ENCODE data around the gene DEXI. TPM values are rescaled to one million over a fixed set of nuclear protein-coding genes. Genes with fewer than 3 reads are reported as not detected.

The DEXI gene
- total RNA-seq, 2 experiments from 2014 or later, result 31.9 TPM

DNA sequence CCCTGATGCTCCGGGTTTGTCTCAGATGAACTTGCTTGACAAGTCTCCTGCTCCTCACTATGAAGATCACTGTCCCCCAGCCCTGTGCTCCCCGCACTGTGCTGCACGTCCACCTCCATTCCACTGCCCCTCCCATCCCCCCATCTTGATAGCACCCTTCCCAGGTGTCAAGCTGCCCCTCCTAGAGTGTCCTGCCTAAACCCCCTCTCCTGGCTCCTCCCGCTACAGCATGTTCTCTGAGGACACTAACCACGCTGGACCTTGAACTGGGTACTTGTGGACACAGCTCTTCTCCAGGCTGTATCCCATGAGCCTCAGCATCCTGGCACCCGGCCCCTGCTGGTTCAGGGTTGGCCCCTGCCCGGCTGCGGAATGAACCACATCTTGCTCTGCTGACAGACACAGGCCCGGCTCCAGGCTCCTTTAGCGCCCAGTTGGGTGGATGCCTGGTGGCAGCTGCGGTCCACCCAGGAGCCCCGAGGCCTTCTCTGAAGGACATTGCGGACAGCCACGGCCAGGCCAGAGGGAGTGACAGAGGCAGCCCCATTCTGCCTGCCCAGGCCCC, 18.5 kb downstream of the DEXI start:
- POLR2A ChIA-PET, result no interaction called here
- CTCF ChIA-PET, result interaction anchor here (0.6 kb wide), 1 partner anchor 409 kb away, joined by 3 read pairs; no protein-coding TSS in a partner anchor
- H3K4me1 Mint-ChIP-seq (ENCODE audit: low read depth), result peaks cover 2% of the 10 kb centered on the region
- no peaks in the 10 kb centered on the region for H3K9me3 Mint-ChIP-seq (ENCODE audit: insufficient read depth)
- H3K27ac Mint-ChIP-seq, result no peak overlapping the region
- ATAC-seq (no peak), DNase-seq (no peak)
- no peak overlapping the region for H3K4me3 Mint-ChIP-seq
- H3K27me3 Mint-ChIP-seq (ENCODE audit: low read depth), result no peaks in the 10 kb centered on the region
- peaks cover 29% of the 10 kb centered on the region for H3K36me3 Mint-ChIP-seq (ENCODE audit: low read depth)

DNA sequence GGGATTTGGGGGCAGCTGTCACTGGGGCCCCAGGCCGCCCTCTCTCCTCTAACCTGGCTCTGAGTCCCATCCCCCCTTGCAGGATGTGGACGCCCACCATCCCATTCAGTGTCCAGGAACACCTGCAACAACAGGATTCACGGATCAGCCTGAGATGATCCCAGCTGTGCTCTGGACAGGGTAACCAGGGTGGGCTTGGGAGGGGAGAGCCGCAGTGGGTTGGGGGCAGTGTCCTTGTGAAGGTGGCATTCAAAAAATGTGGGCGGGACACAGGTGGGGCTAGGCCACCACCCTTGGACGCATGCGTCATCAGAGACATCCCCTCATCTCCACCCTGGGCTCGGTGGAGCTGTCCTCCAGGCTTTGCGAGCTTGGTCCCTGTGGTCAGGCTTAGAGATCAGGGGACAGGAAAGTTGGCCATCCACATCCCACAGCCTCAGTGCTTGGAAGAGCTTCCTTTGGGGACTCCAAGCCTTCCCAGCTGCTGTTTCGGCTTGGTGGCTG, 19.1 kb downstream of the DEXI start:
- Mint-ChIP-seq H3K4me1 (ENCODE audit: low read depth) (peaks cover 6% of the 10 kb centered on the region), H3K27ac (no peak overlapping the region), H3K9me3 (ENCODE audit: insufficient read depth) (no peaks in the 10 kb centered on the region), H3K36me3 (ENCODE audit: low read depth) (peaks cover 29% of the 10 kb centered on the region), H3K27me3 (ENCODE audit: low read depth) (no peaks in the 10 kb centered on the region), H3K4me3 (no peak overlapping the region)
- ATAC-seq (no peak), DNase-seq (no peak)
- POLR2A ChIA-PET, result no interaction called here
- CTCF ChIA-PET, result interaction anchor here (1.0 kb wide), 1 partner anchor 18 kb away, joined by 3 read pairs; no protein-coding TSS in a partner anchor

DNA sequence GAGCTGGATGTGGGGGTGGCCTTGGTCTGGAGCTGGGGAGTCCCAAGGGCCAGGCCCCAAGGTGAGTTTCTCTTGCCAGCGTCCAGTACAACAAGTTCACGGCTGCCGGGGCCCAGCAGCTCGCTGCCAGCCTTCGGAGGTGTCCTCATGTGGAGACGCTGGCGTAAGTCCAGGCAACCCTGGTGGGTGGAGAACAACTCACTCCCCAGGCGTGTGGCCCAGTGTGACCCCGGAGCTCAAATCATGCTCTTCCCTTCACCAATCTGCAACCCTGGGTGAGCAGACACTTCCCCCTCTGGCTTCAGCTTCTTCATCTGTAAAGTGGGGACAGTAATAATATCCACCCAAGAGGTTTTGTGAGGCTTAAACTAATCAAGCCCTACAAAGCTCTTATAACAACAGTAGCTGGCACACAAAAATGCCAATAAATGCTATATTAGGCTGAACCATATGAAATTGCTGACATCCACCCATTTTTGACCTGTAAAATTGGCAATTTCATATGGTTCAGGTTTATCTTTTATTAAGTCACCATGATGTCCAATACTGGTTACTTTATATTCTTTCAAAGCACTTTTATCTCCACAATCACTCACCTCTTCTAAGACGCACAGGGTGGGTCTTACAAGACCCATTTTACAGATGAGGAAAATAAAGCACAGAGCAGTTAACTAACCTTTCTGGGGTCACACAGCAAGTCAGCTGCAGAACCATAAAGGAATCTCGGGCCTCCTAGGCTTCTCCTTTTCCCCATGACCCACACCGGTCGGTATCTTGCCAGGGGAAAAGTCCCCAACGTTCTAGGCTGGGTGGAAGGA, 19.7 kb downstream of the DEXI start:
- ChIA-PET CTCF (interaction anchor here (1.0 to 1.1 kb wide), 2 partner anchors 15 to 18 kb away, joined by 3 read pairs; no protein-coding TSS in a partner anchor), POLR2A (no interaction called here)
- Mint-ChIP-seq H3K36me3 (ENCODE audit: low read depth) (peaks cover 23% of the 10 kb centered on the region), H3K27ac (no peak overlapping the region), H3K9me3 (ENCODE audit: insufficient read depth) (no peaks in the 10 kb centered on the region), H3K4me3 (no peak overlapping the region), H3K4me1 (ENCODE audit: low read depth) (peaks cover 6% of the 10 kb centered on the region), H3K27me3 (ENCODE audit: low read depth) (no peaks in the 10 kb centered on the region)
- ATAC-seq (no peak), DNase-seq (no peak)

DNA sequence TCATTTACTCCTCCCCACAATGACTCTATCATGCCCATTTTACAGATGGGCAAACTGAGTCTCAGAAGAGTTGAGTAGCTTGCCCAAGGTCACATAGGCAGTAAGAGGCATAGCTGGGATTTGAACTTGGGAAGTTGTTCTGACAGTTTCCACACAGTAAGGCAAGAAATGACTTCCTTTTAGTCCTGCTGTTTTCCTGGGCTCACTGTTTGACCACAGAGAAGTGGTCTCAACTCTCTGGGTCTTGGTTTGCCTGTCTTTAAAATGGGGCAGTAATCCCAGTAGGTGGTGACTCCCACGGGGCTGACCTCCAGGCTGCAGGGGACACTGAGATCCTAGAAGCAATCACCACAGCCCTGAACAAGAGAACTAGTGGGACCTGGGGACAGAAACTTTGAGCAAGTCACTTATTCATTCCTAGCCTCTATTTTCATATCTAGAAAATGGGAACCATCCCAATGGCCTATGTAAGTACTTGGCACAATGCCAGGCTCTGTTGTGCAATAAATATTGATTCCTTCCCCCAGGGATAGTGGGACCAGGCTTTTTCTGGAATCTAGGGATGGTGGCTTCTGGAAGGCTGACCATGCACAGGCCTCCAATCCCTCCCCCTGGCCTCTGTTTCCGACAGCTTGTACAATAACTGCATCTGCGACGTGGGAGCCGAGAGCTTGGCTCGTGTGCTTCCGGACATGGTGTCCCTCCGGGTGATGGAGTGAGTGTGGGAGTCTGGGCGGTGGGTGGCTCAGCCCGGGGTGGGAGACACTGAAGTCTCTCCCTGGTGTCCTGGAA, 20.5 kb downstream of the DEXI start:
- CTCF ChIA-PET, result interaction anchor here (0.9 to 1.1 kb wide), 3 partner anchors 16 to 400 kb away, joined by 3 read pairs; no protein-coding TSS in a partner anchor
- Mint-ChIP-seq H3K27me3 (ENCODE audit: low read depth) (no peaks in the 10 kb centered on the region), H3K4me1 (ENCODE audit: low read depth) (peaks cover 6% of the 10 kb centered on the region), H3K27ac (no peak overlapping the region), H3K9me3 (ENCODE audit: insufficient read depth) (no peaks in the 10 kb centered on the region), H3K4me3 (no peak overlapping the region), H3K36me3 (ENCODE audit: low read depth) (peaks cover 20% of the 10 kb centered on the region)
- POLR2A ChIA-PET, result no interaction called here
- ATAC-seq (no peak), DNase-seq (no peak)

DNA sequence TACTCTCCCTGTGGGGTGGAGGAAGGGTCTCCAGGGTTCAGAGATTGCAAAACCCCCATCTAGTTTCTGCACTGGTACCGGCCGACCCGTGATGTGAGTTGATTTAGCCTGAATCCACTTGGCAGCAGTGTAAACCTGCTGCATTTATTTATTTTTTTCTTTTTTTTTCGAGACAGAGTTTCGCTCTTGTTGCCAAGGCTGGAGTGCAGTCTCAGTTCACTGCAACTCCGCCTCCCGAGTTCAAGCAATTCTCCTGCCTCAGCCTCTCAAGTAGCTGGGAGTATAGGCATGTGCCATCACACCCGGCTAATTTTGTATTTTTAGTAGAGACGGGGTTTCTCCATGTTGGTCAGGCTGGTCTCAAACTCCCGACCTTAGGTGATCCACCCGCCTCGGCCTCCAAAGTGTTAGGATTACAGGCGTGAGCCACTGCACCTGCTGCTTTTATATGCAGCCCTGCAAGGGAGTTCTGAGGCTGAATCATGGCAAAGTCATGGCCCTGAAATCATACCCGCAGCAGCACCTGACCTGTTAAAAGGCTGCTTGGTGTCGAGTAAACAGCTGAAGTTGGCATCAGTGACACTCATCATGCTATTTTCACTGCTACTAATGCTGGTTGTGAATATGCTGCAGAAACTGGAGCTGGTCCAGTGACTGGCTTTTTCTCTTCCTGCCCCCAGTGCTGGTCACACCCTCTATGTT, 21.4 kb downstream of the DEXI start:
- Mint-ChIP-seq H3K4me3 (no peak overlapping the region), H3K27ac (no peak overlapping the region), H3K36me3 (ENCODE audit: low read depth) (peaks cover 23% of the 10 kb centered on the region), H3K9me3 (ENCODE audit: insufficient read depth) (no peaks in the 10 kb centered on the region), H3K4me1 (ENCODE audit: low read depth) (peaks cover 6% of the 10 kb centered on the region), H3K27me3 (ENCODE audit: low read depth) (no peaks in the 10 kb centered on the region)
- ATAC-seq (no peak), DNase-seq (no peak)
- ChIA-PET POLR2A (no interaction called here), CTCF (interaction anchor here (0.9 kb wide), 1 partner anchor 399 kb away, joined by 3 read pairs; no protein-coding TSS in a partner anchor)

DNA sequence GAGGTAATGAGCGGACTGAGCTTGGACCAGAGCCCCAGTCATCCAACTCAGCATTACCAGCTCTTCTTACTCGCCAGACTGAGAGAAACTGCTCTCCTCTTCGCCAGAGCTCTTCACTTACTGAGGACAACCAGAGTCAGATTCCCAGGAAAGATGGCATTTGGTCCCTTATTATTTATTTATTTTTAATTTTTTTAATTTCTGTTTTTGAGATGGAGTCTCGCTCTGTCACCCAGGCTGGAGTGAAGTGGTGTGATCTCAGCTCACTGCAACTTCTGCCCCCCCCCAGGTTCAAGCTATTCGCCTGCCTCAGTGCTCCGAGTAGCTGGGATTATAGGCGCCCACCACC, 23.3 kb downstream of the DEXI start:
- no peak overlapping the region for H3K27ac Mint-ChIP-seq
- H3K36me3 Mint-ChIP-seq (ENCODE audit: low read depth), result peaks cover 16% of the 10 kb centered on the region
- H3K27me3 Mint-ChIP-seq (ENCODE audit: low read depth), result no peaks in the 10 kb centered on the region
- H3K9me3 Mint-ChIP-seq (ENCODE audit: insufficient read depth), result no peaks in the 10 kb centered on the region
- DNase-seq, result no peak
- peaks cover 6% of the 10 kb centered on the region for H3K4me1 Mint-ChIP-seq (ENCODE audit: low read depth)
- no peak overlapping the region for H3K4me3 Mint-ChIP-seq
- ChIA-PET CTCF (interaction anchor here (0.6 to 2.7 kb wide), 26 partner anchors 9 to 404 kb away, joined by 3 to 19 read pairs (median 6); partner anchors contain the start of genes CIITA and NUBP1), POLR2A (no interaction called here)
- ATAC-seq, result no peak

DNA sequence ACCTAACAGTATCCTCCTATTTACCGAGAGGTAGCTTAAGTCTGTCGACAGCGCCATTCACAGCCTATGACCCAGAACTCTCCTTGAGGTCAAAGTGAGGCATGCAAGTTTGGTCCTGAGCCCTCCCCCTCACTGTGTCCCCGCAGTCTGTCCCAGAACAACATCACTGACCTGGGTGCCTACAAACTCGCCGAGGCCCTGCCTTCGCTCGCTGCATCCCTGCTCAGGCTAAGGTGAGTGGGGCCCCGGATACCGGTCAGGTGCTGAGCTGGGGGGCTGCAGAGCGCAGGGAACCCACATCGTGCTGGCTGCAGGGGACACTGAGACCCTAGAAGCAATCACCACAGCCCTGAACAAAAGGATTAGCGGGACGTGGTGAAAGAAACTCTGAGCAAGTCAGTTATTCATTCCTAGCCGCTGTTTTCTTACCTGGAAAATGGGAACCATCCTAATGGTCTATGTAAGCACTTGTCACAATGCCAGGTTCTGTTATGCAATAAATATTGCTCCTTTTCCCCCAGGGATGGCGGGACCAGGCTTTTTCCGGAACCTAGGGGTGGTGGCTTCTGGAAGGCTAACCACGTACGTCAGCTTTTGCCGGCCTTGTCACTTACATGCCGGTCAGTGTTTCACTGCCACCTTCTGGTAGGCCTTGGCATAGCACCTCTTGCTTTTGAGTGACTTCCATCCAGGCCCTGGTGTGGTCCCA, 23.8 kb downstream of the DEXI start:
- DNase-seq (peak; percentile 89), ATAC-seq (peak; percentile 83)
- H3K9me3 Mint-ChIP-seq (ENCODE audit: insufficient read depth), result no peaks in the 10 kb centered on the region
- H3K36me3 Mint-ChIP-seq (ENCODE audit: low read depth), result peaks cover 11% of the 10 kb centered on the region
- ChIA-PET POLR2A (interaction anchor here (1.0 to 1.2 kb wide), 2 partner anchors 47 to 166 kb away, joined by 3 read pairs; no protein-coding TSS in a partner anchor), CTCF (interaction anchor here (0.6 to 2.7 kb wide), 29 partner anchors 9 to 403 kb away, joined by 3 to 19 read pairs (median 5); partner anchors contain the start of genes CIITA and NUBP1)
- peaks cover 6% of the 10 kb centered on the region for H3K4me1 Mint-ChIP-seq (ENCODE audit: low read depth)
- no peaks in the 10 kb centered on the region for H3K27me3 Mint-ChIP-seq (ENCODE audit: low read depth)
- H3K4me3 Mint-ChIP-seq, result no peak overlapping the region
- H3K27ac Mint-ChIP-seq, result no peak overlapping the region

DNA sequence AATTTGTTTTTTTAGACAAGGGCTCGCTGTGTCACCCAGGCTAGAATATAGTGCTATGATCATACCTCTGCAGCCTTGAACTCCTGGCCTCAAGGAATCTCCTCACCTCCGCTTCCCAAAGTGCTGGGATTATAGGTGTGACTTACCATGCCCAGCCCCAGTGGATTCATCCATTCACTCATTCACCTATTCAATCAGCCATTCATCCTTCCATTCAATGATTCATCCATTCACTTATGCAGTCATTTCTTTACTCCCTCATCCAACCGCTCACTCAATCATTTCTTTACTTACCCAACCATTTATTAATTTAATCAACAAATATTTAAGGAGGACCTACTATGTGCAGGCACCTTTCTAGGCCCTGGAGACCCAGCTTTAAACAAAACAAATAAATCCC, 25.7 kb downstream of the DEXI start:
- ATAC-seq, result no peak
- peaks cover 6% of the 10 kb centered on the region for H3K4me1 Mint-ChIP-seq (ENCODE audit: low read depth)
- ChIA-PET CTCF (interaction anchor here (0.9 to 1.3 kb wide), 4 partner anchors 9 to 402 kb away, joined by 3 read pairs; partner anchors contain the start of gene EMP2), POLR2A (no interaction called here)
- no peaks in the 10 kb centered on the region for H3K27me3 Mint-ChIP-seq (ENCODE audit: low read depth)
- H3K9me3 Mint-ChIP-seq (ENCODE audit: insufficient read depth), result no peaks in the 10 kb centered on the region
- peaks cover 8% of the 10 kb centered on the region for H3K36me3 Mint-ChIP-seq (ENCODE audit: low read depth)
- DNase-seq, result no peak
- no peak overlapping the region for H3K27ac Mint-ChIP-seq
- no peak overlapping the region for H3K4me3 Mint-ChIP-seq

DNA sequence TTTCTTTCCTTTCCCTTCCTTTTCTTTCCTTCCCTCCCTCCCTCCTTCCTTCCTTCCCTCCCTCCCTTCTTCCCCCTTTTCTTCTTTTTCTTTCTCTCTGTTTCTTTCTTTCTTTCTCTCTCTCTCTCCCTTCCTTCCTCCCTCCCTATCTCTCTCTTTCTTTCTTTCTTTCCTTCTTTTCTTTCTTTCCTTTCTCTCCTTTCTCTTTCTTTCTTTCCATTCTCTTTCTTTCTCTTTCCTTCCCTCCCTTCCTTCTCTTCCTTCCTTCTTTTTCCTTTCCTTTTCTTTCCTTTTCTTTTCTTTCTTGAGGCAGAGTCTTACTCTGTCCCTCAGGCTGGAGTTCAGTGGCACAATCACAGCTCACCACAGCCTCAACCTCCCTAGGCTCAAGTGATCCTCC, 31.0 kb downstream of the DEXI start:
- CTCF ChIA-PET, result interaction anchor here (1.0 kb wide), 1 partner anchor 33 kb away, joined by 3 read pairs; no protein-coding TSS in a partner anchor
- no peak for DNase-seq
- POLR2A ChIA-PET, result interaction anchor here (1.2 kb wide), 1 partner anchor 167 kb away, joined by 3 read pairs; the partner anchor contains the start of gene NUBP1
- Mint-ChIP-seq H3K36me3 (ENCODE audit: low read depth) (peaks cover 6% of the 10 kb centered on the region), H3K4me1 (ENCODE audit: low read depth) (no peaks in the 10 kb centered on the region), H3K4me3 (no peak overlapping the region), H3K9me3 (ENCODE audit: insufficient read depth) (no peaks in the 10 kb centered on the region), H3K27ac (no peak overlapping the region), H3K27me3 (ENCODE audit: low read depth) (no peaks in the 10 kb centered on the region)
- ATAC-seq, result no peak

DNA sequence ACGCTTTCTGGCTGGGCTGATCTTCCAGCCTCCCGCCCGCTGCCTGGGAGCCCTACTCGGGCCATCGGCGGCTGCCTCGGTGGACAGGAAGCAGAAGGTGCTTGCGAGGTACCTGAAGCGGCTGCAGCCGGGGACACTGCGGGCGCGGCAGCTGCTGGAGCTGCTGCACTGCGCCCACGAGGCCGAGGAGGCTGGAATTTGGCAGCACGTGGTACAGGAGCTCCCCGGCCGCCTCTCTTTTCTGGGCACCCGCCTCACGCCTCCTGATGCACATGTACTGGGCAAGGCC, 34.6 kb downstream of the DEXI start:
- H3K27ac Mint-ChIP-seq, result no peak overlapping the region
- ChIA-PET POLR2A (no interaction called here), CTCF (no interaction called here)
- no peak for ATAC-seq
- peaks cover 34% of the 10 kb centered on the region for H3K36me3 Mint-ChIP-seq (ENCODE audit: low read depth)
- no peaks in the 10 kb centered on the region for H3K4me1 Mint-ChIP-seq (ENCODE audit: low read depth)
- DNase-seq, result no peak
- H3K27me3 Mint-ChIP-seq (ENCODE audit: low read depth), result no peaks in the 10 kb centered on the region
- no peak overlapping the region for H3K4me3 Mint-ChIP-seq
- H3K9me3 Mint-ChIP-seq (ENCODE audit: insufficient read depth), result no peaks in the 10 kb centered on the region

Data from activated CD8-positive, alpha-beta T cell treated with anti-CD3 and anti-CD28 coated beads, Interleukin-2, amount 10 ng/mL, durations not matched to agents 7 days and 5 days (primary cell).